C4-2B (cell line): ENCODE results near the gene PID1.

Experiments used
- CTCF ChIP-seq: fragments of 450-650 bp; conservative IDR thresholded peaks from 2 replicates; pipeline ENCODE4 v1.5.1; 2017; ENCODE audit warnings: mild to moderate bottlenecking
- ZFX ChIP-seq: fragments of 450-650 bp; IDR thresholded peaks from 2 replicates; pipeline ENCODE4 v1.6.1; 2017

GRCh38 chr2:229301237-229301636, 30.1 kb upstream of the PID1 start:
- no peak for TF ChIP-seq CTCF
- no peak for TF ChIP-seq ZFX
